SU-DHL-6 (cell line): ENCODE results near the gene BCKDHB.

Experiments used
- H2AFZ ChIP-seq: fragments of 200-600 bp; sonication (generic); 2 replicates; pipeline ENCODE4 v1.6.1; 2014; ENCODE audit warnings: low read depth, mild to moderate bottlenecking, moderate library complexity, mixed read lengths, antibody characterized with exemption, low read length; ENCODE audit not compliant: severe bottlenecking
- H3F3A ChIP-seq: fragments of 200-600 bp; shearing (Covaris generic); 2 replicates; pipeline ENCODE4 v1.6.0; 2016; ENCODE audit warnings: antibody characterized with exemption, mild to moderate bottlenecking; ENCODE audit not compliant: insufficient read depth
- H3K27ac ChIP-seq: fragments of 200-600 bp; sonication (generic); 2 replicates; pipeline ENCODE4 v1.5.1; 2016; ENCODE audit warnings: low read depth, mild to moderate bottlenecking, low read length, moderate library complexity, mixed read lengths
- H3K27me3 ChIP-seq: fragments of 200-600 bp; sonication (generic), shearing (Covaris generic); 2 replicates; pipeline ENCODE4 v1.6.0; 2014; ENCODE audit warnings: mild to moderate bottlenecking, low read length
- H3K36me3 ChIP-seq: fragments of 200-600 bp; sonication (generic); 2 replicates; pipeline ENCODE4 v1.6.1; 2014; ENCODE audit warnings: mild to moderate bottlenecking, low read length, mixed read lengths
- H3K4me2 ChIP-seq: fragments of 300-600, 200-600 bp; shearing (Covaris generic), sonication (generic); 2 replicates; pipeline ENCODE4 v1.6.0; 2014; ENCODE audit warnings: low read length, low read depth, mild to moderate bottlenecking; ENCODE audit not compliant: poor library complexity, severe bottlenecking
- H3K4me3 ChIP-seq: fragments of 200-600 bp; sonication (generic); 2 replicates; pipeline ENCODE4 v1.5.1; 2014; ENCODE audit warnings: antibody characterized with exemption, low read length, mild to moderate bottlenecking, mixed read lengths; ENCODE audit not compliant: insufficient read depth, poor library complexity, severe bottlenecking
- H3K79me2 ChIP-seq: fragments of 200-600 bp; sonication (generic); 2 replicates; pipeline ENCODE4 v1.6.1; 2014; ENCODE audit warnings: mild to moderate bottlenecking, low read length, moderate library complexity; ENCODE audit not compliant: insufficient read depth
- H3K9ac ChIP-seq: fragments of 200-600 bp; sonication (generic); 2 replicates; pipeline ENCODE4 v1.7.0; 2014; ENCODE audit warnings: mild to moderate bottlenecking, low read length
- H3K9me2 ChIP-seq: fragments of 200-600 bp; sonication (generic); replicated peaks from 2 replicates; pipeline ENCODE4 v1.6.1; 2014; ENCODE audit warnings: low read length; ENCODE audit not compliant: insufficient read depth
- H3K9me3 ChIP-seq: fragments of 200-600 bp; sonication (generic); 2 replicates; pipeline ENCODE4 v1.6.1; 2014; ENCODE audit warnings: low read length, mixed read lengths; ENCODE audit not compliant: insufficient read depth
- H4K20me1 ChIP-seq: fragments of 200-600 bp; sonication (generic); 2 replicates; pipeline ENCODE4 v1.6.1; 2014; ENCODE audit warnings: low read depth, mild to moderate bottlenecking, antibody characterized with exemption, low read length, moderate library complexity, mixed read lengths
- EZH2phosphoT487 ChIP-seq: fragments of 200-600 bp; sonication (generic), shearing (Covaris generic); conservative IDR thresholded peaks from 2 replicates; pipeline ENCODE4 v1.6.1; 2018; ENCODE audit warnings: mild to moderate bottlenecking, antibody characterized with exemption, low read length, moderate library complexity, mixed read lengths
- TF ChIP-seq, protein P1 (sequence below): fragments of 200-600 bp; sonication (generic); IDR thresholded peaks from one replicate; pipeline ENCODE4 v1.5.1; 2017; ENCODE audit warnings: antibody characterized with exemption, mild to moderate bottlenecking, low read length, moderate library complexity; ENCODE audit not compliant: insufficient read depth, poor library complexity, severe bottlenecking

BCKDHB gene

DNA sequence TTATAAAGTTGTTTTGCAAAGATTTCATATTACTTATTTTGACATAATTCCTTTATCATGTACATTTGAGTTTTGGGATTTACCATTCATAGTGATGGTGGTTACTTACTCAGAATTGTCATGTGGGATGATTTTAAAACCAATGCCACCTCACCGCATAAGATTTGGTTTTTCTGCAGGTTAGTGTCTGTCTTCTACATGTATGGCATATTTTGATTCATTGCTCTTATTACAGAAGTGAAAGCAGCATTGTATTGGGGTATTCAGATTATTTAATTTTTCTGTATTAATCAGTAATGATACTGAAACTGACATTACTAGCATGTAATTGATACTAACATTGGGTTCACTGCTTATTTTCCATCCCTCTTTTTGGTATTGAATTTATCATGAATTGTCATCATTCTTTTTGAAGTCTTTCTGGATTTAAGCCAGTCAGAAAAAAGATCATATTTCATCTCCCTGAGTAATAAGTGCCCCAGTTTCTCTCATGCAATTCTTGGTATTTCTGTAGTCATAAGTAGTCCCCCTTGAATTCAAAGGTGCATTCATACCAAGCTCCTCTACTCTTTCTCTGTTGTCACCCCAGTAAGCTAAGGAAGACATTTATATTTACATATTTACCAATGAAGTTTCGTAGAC, 176.6 kb downstream of the BCKDHB start:
- Histone ChIP-seq H3K4me3 (no peak overlapping the region), H2AFZ (no peak overlapping the region), H4K20me1 (no peaks in the 10 kb centered on the region), H3K79me2 (no peaks in the 10 kb centered on the region), H3K9ac (no peak overlapping the region), H3K9me2 (no peaks in the 10 kb centered on the region), H3K27ac (no peak overlapping the region), H3K4me2 (no peak overlapping the region), H3K9me3 (no peaks in the 10 kb centered on the region), H3K27me3 (no peaks in the 10 kb centered on the region), H3F3A (no peaks in the 10 kb centered on the region), H3K36me3 (no peaks in the 10 kb centered on the region)
- TF ChIP-seq EZH2phosphoT487 = no peak
- TF ChIP-seq, protein P1, sequence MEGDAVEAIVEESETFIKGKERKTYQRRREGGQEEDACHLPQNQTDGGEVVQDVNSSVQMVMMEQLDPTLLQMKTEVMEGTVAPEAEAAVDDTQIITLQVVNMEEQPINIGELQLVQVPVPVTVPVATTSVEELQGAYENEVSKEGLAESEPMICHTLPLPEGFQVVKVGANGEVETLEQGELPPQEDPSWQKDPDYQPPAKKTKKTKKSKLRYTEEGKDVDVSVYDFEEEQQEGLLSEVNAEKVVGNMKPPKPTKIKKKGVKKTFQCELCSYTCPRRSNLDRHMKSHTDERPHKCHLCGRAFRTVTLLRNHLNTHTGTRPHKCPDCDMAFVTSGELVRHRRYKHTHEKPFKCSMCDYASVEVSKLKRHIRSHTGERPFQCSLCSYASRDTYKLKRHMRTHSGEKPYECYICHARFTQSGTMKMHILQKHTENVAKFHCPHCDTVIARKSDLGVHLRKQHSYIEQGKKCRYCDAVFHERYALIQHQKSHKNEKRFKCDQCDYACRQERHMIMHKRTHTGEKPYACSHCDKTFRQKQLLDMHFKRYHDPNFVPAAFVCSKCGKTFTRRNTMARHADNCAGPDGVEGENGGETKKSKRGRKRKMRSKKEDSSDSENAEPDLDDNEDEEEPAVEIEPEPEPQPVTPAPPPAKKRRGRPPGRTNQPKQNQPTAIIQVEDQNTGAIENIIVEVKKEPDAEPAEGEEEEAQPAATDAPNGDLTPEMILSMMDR = no peak

DNA sequence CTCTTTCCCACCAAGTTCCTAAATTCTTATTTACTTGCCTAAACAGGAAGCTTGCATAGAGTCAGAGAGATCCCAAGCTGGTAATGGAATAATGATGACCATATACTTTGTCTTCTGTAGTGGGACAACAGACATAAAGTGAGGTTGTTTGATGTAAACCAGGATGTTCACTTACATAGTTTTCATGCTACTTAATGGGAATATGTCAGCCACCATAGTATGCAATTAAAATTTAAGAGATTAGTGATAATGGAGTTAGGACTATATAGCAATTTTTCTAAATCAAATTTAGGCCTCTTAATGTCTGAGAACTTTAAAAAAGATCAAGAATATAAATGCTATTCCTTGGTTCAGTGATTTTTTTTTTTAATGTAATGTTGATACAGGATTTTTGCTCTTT, 180.6 kb downstream of the BCKDHB start:
- no peak overlapping the region for H3K9ac ChIP-seq
- no peaks in the 10 kb centered on the region for H3F3A ChIP-seq
- H3K9me2 ChIP-seq = no peaks in the 10 kb centered on the region
- no peak overlapping the region for H3K4me2 ChIP-seq
- H2AFZ ChIP-seq = no peak overlapping the region
- H3K9me3 ChIP-seq = no peaks in the 10 kb centered on the region
- TF ChIP-seq EZH2phosphoT487 = no peak
- TF ChIP-seq, protein P1 = no peak
- H3K36me3 ChIP-seq = no peaks in the 10 kb centered on the region
- no peak overlapping the region for H3K27ac ChIP-seq
- no peak overlapping the region for H3K4me3 ChIP-seq
- no peaks in the 10 kb centered on the region for H3K27me3 ChIP-seq
- H3K79me2 ChIP-seq = no peaks in the 10 kb centered on the region
- H4K20me1 ChIP-seq = no peaks in the 10 kb centered on the region

DNA sequence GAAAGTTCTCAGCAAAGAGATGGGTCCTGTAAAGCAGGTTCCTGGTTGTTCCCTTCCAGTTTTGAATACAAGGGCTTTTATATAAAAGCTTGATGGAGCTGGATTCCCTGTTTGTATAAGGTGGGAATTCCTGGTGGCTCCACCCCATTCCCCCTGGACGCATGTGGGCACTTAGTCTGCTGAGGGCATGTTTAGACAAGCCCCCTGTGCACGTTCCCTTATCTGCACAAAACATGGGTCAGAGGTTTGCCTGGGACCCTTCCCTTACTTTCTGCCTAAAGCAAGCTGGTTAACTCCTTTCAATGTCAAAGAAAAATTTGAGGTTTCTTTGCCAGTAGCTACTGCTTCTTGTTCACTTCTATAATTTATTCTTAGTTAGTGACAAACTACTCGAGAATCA, 181.1 kb downstream of the BCKDHB start:
- H3F3A ChIP-seq = no peaks in the 10 kb centered on the region
- no peak overlapping the region for H3K9ac ChIP-seq
- H3K27ac ChIP-seq = no peak overlapping the region
- H3K4me3 ChIP-seq = no peak overlapping the region
- no peaks in the 10 kb centered on the region for H3K79me2 ChIP-seq
- TF ChIP-seq, protein P1 = no peak
- no peak for TF ChIP-seq EZH2phosphoT487
- H3K4me2 ChIP-seq = no peak overlapping the region
- no peaks in the 10 kb centered on the region for H4K20me1 ChIP-seq
- no peaks in the 10 kb centered on the region for H3K36me3 ChIP-seq
- H3K27me3 ChIP-seq = no peaks in the 10 kb centered on the region
- no peaks in the 10 kb centered on the region for H3K9me3 ChIP-seq
- no peaks in the 10 kb centered on the region for H3K9me2 ChIP-seq
- no peak overlapping the region for H2AFZ ChIP-seq
